Measurements from ENCODE around the gene IL17C.
A peak's percentile ranks its signal among the peaks of the same experiment; 100 is the strongest.

IL17C gene

GRCh38 chr16:88629835-88630234 lies 8.5 kb upstream of the IL17C start:
- DNase-seq = no peak

DNA sequence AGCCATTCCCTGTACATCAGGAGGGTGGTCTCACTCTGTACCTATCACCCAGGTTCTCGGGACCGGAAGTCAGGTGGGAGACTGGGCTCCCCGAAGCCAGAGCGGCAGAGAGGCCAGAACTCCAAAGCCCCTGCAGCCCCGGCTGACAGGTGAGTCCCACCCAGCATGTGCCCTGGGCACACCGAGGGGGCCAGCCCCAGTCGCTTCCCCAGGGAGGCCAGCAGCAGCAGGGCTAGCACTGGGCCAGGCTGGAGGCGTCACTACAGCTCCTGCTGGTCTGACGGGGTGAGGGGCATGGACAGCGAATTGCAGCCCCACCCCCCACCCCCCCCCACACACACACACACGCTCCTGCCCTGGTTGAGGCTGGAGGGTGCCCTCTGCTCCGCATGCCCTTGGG lies 7.9 kb upstream of the IL17C start:
- no peak for DNase-seq

GRCh38 chr16:88630941-88631340 lies 7.4 kb upstream of the IL17C start:
- no peak for DNase-seq

DNA sequence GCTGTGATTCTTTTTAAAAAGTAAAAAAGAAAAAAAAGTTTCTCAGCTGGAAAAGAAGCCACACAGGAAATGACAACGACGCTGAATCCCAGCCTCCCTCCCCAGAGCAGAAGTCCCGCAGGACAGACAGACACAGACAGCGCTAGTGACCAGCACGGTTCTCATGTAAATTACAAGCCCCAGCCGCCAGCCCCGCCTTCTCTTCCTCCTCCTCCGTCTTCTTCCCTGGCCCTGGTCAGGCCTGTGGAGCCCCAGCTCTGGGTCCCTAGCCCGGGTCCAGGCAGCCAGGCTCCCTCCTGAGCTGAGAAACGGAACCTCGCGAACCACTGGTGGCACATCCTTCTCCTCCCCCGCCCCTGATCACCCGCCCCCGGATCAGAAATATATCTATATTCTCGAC lies 7.0 kb upstream of the IL17C start:
- no peak for DNase-seq

DNA sequence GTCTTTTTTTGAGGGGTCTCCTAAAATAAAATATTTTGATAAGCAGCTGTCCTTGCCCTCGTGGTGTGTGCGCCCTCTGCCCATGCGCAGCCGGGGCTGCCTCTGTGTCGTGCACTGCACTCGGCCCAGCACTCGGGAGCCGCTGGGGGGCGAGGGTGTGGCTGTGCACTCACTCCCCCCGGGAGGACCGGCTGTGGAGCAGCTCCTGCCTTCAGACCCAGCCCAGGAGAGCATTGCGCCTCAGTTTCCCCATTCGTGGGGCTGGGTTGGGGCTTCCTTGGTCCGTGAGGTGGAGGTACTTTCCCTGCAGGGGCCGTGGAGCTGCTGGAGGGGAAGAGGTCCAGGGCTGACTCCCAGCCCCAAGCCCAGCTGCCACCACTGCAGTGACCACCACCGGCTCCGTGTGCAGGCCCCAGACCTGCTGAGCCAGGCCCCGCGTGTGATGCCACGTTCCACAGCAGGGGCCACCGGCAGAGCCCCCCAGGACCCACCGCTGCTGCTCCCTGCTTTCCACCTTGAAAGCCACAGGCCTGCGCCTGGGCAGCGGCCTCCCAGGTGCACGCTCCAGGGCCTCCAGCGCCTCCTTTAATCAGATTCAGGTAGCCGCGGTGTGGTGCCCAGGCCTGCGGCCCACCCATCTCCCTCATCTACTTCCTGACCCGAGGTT lies 6.3 kb upstream of the IL17C start:
- no peak for DNase-seq

- DNase-seq = no peak
Measured at GRCh38 chr16:88632587-88632930, 5.8 kb upstream of the IL17C start.

DNA sequence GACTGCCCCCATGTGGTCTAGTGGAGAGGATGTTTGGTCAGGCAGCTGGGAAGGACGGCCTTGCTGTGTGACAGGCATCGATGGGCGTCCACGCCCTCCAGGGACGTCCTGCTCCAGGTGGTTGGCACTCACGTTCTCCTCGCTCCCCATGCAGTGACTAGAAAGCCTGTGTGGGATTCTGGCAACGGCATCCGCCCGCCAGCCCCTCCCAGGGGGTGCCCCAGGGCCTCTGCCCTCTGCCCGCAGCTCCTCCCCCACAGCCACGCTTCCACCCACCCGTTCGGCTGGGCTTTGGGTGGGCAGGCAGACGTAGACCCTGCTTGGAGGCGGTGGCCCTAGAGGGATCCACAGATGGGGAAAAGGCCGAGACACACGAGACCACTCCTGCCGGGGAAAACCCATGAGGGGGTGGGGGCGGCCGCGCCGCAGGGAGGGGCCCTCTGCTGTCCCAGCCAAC lies 4.7 kb upstream of the IL17C start:
- peak in 1 of 2 experiments; percentile 10 for DNase-seq

DNA sequence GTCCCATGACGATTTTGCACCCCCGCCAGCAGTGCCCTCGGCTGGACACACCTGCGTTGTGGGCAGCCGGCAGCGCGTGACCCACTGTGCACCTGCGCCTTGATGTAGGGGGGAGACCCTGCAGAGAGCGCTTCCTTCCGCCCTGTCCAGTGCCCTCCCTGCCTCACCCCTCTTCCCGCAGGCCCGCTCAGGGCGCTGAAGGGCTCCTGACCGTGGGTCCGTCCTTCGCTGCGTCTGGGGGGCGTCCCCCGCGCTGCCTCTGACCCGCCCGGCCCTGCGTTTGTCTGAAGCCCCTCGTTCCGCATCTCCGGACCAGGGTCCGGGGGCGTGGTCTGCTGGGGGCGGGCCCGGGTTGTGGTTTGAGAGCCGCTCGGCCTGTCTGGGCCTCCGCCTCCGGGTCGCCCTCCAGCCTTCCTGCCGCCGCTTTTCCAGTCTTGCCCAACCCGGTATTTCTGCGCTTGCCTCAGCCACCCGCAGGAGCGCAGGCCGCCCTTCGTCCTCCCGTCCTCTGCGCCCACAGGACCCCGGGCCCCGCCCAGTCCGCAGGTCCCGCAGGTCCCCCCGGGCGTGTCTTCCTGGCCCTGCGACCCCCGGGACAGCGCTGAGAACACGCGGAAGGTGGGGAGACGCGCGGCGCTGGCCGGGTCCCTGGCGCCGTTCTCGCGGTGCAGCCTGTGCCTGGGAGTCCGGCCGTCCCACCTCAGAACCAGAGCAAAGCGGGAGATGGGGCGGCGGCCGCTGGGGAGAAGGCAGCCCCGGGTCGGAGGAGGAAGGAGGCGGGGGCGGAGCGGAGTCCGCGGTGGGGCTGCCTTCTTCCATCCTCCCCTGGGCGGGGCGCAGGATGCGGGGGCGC lies 4.0 kb upstream of the IL17C start:
- DNase-seq = no peak

GRCh38 chr16:88634994-88635670 lies 3.2 kb upstream of the IL17C start:
- DNase-seq = no peak

- peak in 1 of 2 experiments; percentile 27 for DNase-seq
Measured at GRCh38 chr16:88635671-88636319, 2.6 kb upstream of the IL17C start.

DNA sequence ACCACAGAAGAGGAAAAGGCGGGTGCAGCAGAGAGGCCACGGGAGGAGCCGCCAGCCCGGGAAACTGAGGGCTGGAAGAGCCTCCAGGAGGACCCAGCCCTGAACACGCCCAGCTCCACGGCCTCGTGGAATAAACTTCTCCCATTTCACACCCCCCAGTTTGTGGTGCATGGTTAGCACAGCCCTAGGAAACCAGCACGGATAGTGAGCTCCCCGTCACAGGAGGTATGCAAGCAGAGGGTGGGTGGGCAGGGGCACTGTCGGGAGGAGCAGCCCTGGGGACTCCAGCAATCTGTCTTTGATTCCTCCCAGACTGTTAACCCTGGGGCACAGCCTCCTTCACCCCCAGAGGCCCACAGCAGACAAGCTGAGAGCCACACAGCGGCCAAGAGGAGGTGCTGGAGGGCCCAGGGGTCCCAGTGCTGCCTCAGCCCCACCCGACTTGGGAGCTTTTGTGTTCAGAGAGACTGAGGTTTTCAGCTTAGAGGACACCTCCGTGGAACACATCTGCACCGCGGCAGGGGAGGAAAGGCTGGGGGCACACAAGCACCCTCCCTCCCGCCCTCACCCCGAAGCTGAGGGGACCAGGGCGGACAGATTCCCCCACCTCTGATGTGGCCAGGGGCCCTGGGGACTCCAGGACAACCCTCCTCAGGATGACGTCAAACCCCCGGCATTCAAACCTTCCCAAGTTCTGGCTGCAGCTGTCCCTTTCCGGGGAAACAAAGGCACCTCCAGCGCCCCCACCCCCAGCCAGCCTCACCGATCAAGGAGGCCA lies 1.7 kb upstream of the IL17C start:
- no peak for DNase-seq

DNA sequence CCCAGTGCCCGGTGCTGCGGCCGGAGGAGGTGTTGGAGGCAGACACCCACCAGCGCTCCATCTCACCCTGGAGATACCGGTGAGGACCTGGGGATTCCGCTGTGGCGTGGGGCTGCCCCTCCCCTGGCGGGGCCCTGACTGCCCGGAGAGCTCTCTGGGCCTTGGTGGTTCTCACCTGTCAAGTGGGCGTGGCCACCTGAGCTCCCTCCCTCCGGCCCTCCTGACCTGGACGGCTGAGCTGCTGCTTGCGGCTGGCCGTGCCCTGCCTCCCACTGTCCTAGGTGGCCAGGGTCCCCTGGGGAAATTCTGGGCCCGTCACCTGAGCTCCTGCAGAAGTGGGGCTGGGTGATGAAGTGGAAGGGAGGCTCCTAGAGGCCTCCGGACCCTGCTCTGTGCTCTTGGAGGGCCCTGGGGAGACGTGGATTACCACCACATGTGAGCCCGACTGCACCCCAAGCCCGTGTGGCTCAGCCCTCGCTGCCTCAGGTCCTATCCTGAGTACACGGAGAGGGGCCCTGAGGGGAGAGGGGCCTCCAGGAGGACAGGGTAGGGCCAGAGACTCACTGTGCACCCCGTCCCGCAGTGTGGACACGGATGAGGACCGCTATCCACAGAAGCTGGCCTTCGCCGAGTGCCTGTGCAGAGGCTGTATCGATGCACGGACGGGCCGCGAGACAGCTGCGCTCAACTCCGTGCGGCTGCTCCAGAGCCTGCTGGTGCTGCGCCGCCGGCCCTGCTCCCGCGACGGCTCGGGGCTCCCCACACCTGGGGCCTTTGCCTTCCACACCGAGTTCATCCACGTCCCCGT lies 1.1 kb downstream of the IL17C start:
- no peak for DNase-seq

DNA sequence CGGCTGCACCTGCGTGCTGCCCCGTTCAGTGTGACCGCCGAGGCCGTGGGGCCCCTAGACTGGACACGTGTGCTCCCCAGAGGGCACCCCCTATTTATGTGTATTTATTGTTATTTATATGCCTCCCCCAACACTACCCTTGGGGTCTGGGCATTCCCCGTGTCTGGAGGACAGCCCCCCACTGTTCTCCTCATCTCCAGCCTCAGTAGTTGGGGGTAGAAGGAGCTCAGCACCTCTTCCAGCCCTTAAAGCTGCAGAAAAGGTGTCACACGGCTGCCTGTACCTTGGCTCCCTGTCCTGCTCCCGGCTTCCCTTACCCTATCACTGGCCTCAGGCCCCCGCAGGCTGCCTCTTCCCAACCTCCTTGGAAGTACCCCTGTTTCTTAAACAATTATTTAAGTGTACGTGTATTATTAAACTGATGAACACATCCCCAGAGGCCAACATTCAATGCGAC lies 1.7 kb downstream of the IL17C start:
- DNase-seq = no peak

- DNase-seq = no peak
Measured at GRCh38 chr16:88640498-88641247, 2.3 kb downstream of the IL17C start.

- no peak for DNase-seq
Measured at GRCh38 chr16:88642881-88643643, 4.7 kb downstream of the IL17C start.

DNA sequence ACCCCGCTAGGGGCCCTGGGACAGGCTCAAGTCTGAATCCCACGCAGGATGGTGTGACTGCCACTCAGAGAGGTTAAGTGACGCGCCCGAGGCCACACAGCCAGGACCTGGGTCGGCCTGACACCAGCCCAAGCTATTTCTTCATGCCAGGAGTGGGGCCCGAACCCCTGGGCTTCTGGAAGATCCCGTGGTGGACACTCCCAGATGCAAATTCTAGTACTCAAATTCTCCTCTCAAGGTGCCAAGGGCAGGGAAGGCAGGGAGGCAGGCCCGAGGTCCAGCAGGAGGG lies 5.2 kb downstream of the IL17C start:
- no peak for DNase-seq

GRCh38 chr16:88645455-88645854 lies 7.1 kb downstream of the IL17C start:
- no peak for DNase-seq

GRCh38 chr16:88645941-88646340 lies 7.6 kb downstream of the IL17C start:
- DNase-seq = no peak

GRCh38 chr16:88646345-88647034 lies 8.1 kb downstream of the IL17C start:
- no peak for DNase-seq
